Kidney tubule cell (primary cell): ENCODE measurements around the gene DPM3.
"Not testable (repeated sequence)": the region's sequence is repeated elsewhere in the genome, so short reads cannot be mapped to it uniquely, and the experiment has no call there.

ENCODE experiments used
- DNase-seq: peaks from one replicate; pipeline ENCODE4 v3.0.0-alpha.2; 2018; ENCODE audit warnings: low spot score

The DPM3 gene, protein sequence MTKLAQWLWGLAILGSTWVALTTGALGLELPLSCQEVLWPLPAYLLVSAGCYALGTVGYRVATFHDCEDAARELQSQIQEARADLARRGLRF

DNA sequence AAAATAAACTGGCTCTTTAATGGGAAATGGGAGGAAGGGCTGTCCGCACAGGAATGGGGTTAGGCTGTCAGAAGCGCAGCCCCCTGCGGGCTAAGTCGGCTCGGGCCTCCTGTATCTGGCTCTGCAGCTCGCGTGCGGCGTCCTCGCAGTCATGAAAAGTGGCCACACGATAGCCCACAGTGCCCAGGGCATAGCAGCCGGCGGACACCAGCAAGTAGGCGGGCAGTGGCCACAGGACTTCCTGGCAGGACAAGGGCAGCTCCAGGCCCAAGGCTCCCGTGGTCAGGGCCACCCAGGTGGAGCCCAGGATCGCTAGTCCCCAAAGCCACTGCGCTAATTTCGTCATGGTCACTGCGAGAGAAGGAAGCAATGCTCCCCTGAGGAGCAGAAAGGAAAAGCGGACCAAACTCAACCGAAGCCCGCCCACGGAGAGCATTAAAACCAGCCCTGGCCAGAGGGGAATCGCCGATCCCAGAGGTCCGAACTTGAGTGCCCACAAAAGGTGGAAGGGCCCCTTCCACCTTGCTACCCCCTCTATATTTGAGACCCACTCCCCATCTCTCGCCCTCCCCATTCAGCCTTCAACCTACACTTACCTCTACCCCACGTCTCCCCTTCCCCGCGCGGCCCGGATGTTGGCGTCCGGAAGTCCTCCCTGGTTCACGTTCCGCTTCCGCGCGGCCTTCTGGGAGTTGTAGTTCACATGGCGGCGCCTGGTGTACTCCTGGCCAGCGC lies at the start of gene DPM3:
DPM3 (minus strand) TSS at position 637 of the 735 bp plus-strand sequence; CDS start at position 346, 291 bp downstream.
- DNase-seq = peak; percentile 79

DNA sequence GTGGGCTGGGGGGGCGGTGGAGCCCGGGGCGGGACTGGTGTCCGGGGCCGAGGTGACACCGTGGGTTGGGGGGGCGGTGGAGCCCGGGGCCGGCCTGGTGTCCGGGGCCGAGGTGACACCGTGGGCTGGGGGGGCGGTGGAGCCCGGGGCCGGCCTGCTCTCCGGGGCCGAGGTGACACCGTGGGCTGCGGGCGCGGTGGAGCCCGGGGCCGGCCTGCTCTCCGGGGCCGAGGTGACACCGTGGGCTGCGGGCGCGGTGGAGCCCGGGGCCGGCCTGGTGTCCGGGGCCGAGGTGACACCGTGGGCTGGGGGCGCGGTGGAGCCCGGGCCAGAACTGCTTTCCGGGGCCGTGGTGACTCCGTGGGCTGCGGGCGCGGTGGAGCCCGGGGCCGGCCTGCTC lies 49.6 kb upstream of the DPM3 start:
- not testable (repeated sequence) for DNase-seq

DNA sequence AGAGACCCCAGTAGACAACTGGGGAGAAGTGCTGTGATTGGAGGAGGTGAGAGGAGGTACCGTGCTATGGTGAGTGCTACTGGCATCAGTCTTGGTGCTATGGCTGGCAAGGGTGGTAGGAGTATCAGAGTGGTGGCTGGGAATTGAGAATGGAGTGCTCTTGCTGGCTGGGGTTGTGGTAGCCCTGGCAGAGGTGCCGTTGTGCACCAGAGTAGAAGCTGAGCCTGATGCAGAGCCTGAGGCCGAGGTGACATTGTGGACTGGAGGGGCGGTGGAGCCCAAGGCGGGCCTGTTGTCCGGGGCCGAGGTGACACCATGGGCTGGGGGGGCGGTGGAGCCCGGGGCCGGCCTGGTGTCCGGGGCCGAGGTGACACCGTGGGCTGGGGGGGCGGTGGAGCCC lies 47.9 kb upstream of the DPM3 start:
- no peak for DNase-seq

DNA sequence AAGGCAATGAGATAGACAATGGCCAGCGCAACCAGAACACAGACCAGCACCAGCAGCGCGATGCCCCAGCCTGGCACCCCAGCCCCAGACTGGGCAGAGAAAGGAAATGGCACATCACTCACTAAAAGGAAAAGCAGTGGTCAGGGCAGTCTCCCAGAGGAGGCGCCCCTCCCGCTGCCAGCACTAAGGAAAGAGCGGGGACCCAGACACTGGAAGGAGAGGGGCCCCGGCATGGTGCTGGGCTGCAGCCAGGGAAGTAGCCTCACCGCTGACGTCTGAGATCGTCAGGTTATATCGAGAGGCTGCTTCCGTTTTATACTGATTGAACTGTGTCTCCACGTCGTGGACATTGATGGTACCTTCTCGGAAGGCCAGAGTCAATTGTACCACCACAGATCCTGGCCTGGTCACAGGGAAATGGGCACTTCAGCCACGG lies 47.1 kb upstream of the DPM3 start:
- DNase-seq = no peak

DNA sequence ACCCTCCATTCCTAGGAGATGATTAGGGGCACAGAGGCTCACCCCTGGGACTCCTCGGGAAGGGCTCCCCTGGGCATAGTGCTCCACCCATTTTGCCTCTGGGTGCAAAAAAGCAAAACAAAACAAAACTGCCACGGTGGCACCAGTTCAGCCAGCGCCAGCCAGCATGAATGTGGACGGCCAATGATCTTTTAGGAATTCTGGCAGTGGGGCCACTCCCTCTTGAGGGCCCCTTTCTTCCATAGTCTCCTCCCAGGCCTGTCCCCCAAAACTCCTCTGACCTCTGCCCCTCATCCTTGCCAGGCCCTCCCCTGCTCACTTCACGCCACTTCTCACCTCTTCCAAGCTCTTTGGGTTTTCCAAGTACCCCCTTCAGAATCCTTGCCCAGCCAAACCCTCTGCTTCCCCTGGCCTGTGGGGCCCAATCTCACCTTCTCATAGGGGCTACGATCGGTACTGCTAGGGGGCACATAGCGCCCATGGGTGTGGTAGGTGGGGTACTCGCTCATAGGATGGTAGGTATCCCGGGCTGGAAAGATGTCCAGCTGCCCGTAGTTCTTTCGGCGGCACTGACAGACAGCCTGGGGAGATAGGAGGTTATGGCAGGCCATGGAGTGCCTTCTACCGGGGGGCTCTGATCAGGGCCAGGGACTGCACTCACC lies 46.6 kb upstream of the DPM3 start:
- no peak for DNase-seq

DNA sequence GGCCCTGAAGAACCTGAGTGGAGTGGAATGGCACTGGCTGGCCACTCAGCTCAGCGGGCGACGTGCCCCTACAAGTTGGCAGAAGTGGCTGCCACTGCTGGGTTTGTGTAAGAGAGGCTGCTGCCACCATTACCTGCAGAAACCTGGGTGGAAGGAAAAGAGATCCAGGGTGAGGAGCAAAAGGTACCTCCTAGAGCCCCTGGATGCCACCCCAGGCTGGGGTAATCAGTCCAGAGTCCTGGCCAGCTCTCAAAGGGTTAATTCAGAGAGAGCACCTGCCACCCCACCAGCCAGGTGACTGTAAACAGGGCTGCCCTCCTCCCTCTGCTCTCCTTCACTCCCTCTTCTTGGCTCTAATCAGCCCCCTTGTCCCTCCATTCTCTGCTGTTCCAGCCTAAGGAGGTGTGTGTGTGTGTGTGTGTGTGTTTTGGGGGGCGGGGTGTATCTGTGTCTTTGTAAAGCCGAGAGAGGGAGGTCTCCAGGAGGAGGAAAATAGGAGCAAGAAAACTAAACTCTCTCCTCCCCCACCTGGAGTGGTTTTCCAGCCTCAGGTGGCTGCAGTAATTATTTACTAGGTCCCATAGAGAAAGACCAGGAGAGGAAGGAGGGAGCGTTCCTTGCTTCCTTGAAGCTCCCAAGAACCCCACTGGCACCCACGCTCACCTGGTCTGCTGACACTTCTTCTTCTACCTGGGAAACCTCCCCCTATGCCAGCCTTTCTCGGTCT lies 45.9 kb upstream of the DPM3 start:
- DNase-seq = peak; percentile 69

DNA sequence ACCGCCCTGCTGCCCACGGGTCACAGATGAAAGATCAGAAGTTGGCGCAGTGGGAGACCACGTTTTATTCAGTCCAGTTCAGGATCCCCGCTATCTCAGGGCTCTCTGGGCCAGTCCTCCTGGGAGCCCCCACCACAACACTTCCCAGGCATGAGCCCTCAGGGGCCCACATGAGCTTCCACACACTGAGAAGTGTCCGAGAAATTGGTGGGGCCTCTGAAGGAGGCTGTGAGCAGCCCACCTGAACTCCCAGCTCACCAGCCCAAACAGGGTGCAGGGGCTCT lies 45.4 kb upstream of the DPM3 start:
- DNase-seq = no peak

DNA sequence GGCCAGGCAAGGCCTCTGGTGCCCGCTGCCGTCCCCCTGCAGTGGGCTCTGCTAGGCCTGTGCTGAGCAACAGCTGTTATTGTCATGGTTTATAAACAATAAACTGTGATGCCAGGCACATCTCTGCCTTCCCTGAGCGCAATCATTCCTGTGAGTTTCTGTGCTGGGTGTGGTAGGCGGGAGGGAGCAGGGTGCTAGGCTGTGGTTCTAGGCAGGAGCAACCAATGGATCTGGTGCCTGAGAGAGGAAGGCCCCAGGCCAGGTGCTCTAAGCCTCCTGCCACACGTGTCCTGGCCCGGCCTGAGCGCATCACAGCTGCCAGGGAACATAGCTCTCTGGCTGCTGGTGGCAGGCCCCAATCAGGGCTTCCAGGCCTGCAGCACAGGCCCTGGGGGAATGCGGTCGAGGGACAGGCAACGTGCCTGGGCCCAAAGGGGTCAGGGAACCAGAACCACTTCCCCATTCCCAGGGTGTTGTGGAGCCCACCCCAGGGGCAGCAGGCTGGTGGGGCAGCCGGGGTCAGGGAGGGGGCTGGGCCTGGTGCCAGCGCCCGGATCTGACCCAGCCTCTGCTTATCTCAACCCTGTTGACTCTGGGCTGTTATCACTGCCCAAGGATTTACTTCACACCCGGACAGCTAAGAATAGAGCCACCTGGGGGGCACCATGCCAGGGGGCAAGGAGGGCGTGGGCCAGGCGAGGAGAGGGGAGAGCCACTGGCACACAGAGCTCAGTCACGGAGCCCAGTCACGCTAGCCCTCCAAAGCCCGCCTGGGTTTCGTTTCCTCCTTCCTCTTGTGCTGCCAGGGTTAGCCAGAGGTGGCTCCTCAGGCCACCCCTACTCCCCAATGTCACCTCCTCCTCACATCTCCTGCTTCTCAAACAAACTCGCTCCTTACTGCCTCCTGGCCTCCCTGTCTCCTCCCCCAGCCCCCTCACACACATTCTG lies 44.8 kb upstream of the DPM3 start:
- DNase-seq = peak; percentile 65

DNA sequence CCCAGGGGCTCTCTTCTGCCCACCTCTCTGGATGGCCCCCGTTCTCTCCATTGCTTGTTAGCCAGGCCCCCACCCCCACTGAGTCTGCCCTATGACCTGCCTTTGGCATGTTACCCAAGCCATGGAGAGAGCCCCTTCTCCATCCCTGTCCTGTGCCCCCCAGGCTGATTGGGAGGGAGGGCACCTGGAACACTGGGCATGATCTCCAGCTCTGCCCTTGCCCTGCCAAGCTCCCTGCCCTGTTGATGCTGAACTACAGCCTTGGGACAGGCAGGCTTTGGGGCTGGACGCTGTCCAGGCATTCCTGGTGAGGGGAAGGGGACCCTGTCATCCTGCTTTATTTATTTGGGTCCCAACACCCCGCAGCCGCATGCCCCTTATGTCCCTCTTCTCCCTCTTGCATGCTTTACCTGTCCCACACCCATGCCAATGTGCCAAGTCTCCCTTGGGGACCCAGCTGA lies 44.0 kb upstream of the DPM3 start:
- no peak for DNase-seq

DNA sequence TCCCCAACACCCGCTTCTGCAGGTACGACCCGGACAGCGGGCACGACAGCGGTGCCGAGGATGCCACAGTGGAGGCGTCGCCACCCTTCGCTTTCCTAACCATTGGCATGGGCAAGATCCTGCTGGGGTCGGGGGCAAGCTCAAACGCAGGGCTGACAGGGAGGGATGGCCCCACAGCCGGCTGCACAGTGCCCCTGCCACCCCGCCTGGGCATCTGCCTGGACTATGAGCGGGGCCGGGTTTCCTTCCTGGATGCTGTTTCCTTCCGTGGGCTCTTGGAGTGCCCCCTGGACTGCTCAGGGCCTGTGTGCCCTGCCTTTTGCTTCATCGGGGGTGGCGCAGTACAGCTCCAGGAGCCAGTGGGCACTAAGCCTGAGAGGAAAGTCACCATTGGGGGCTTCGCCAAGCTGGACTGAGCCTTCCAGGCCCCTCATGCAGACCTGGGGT lies 43.5 kb upstream of the DPM3 start:
- no peak for DNase-seq

DNA sequence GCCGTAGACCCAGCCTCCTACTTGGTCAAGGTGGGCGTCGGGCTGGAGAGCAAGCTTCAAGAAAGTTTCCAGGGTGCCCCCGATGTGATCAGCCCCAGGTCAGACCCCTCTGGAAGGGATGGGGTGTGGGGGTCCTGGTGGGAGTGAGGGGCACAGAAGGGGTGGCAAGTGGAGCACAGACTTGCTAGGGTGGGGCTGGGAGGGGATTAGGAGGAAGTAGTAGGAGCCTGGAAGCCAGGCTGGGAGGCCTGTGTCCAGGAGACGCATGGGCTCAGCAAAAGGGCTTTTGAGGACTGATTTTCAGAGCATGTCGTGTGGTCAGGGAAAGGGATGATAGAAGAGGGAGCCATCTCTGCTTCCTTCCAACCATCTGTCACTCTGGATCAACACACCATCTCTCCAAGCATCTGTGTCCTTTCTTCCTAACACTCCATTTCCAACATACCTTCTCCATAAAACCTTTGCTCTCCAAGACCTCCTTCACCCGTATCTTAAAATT lies 41.8 kb upstream of the DPM3 start:
- DNase-seq = no peak

DNA sequence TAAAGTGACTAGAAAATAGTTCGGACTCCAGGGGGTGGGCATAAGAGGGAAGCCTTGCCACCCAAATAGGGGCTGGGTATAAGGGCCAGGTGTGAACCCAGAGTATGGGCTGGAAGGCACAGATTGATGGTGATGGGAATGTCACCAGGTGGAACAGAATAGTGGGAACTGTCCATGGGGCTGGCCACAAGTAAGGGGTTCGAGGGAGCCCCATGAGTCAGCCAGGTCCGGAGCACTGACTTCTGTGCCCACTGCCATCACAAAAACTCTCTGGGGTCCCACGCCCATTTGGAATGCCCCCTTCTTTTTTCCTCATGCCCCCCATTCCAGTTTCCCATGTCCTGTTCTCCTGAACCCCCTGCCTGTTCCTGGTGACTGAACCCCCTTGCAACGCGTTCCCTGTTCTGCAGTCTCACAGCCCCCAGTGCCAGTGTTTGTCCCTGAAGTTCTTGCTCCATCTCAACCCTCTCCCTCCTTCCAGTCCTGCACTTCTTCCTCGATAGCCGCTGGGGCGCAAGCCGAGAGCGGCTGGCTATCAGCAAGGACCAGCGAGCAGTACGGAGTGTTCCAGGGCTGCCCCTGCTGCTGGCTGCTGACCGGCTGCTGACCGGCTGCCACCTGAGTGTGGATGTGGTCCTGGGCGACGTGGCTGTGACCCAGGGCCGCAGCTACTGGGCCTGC lies 41.2 kb upstream of the DPM3 start:
- DNase-seq = no peak

DNA sequence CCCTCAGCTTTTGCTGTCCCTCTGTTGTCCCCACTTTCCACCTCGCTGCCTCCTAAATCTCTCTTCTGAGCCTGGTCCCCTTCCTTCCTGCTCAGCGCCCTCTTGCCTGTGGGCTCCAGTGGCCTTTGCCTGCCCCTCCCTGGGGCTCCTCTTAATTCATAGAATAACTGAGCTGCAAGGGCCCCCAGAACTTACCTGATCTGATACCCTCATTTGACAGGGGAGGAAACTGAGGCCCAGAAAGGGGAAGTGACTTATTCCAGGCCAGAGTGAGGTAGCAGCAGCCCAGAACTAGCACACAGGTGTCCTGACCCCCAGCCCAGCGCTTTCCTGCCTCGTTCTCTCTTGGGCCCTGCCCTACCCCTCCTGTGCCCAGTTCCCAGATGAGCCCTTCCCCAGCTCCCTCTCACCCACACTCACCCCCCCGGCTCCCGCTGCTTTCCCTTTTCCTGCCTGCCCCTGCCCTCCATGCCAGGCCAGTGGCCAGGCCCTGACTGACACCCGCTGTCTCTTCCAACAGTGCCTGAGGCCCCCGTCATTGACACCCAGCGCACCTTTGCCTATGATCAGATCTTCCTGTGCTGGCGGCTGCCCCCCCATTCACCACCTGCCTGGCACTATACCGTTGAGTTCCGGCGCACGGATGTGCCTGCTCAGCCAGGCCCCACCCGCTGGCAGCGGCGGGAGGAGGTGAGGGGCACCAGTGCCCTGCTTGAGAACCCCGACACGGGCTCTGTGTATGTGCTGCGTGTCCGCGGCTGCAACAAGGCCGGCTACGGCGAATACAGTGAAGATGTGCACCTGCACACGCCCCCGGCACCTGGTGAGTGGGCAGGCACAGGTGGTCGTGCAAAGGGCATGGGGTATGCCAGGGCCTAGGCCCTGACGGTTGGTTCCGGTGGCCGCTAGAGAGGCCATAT lies 39.0 kb upstream of the DPM3 start:
- no peak for DNase-seq

DNA sequence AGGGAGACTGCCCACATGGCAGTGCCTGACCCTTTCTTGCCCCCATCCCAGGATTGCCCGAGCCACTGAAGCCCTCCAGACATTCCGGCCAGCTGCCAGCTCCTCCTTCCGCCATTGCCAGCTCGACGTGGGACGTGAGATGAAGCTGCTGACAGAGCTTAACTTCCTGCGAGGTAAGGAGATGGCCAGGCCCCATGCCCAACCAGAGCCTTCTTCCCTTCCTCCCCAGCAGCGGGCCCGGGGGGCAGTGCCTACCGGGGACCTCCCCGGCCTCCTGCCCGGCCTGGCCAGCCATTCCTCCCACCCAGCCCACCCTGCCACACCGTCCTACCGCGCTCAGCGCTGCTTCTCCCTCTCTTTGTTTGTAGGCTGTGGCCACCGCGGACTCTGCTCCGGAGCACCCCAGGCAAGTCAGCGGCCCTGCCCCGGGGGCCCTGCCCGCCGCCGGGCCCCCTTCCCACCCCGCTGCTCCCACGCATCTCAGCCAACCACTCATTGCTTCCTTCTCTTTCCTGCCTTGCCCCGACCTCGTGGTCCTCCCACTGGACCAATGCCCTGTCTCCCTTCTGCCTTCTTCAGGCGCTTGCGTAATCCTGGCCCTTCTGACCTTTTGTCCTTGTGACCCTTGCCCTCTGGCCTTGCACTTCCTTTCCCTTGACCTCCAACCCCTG lies 38.2 kb upstream of the DPM3 start:
- DNase-seq = no peak

DNA sequence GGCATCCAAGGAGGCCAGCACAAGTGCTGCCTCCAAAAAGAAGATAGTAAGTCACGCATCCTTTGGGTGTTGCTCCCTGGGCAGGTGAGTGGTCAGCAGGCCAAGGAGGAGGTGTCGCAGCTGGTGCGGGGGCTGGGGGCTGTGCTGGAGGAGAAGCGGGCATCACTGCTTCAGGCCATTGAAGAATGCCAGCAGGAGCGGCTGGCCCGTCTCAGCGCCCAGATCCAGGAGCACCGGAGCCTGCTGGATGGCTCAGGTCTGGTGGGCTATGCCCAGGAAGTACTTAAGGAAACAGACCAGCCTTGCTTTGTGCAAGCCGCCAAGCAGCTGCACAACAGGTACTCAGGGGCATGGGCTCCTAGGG lies 37.6 kb upstream of the DPM3 start:
- no peak for DNase-seq

DNA sequence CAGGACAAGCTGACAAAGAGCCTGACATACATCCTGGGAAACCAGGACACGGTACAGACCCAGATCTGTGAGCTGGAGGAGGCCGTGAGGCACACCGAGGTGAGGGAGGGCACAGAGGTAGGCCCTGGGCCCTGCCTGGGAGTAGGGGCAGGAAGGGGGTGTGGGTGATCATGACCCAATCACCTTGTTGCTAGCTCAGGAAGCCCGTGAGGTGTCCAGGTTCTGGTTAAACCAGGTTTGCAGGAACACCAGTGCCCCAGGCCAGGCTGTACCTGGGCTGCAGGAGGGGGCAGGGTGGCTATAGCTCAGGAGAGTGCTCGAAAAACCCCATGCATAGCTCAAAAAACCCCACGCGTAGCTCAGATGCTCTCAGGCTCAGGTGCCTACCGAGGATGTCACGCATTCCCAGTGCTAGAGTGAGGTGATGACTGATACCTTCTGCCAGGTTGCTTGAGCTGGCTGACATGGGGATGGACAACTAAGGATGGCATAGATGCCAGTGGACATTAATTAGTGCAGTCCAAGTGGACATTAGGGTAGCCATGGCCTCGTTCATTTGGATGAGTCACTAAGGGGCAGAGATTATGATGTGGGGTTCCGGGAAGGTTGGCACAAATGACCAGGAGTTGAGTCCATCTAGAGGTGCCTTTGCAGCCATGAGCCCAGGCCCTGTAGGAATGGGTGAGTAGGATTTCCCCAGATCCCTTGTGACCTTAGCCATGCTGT lies 37.0 kb upstream of the DPM3 start:
- no peak for DNase-seq

DNA sequence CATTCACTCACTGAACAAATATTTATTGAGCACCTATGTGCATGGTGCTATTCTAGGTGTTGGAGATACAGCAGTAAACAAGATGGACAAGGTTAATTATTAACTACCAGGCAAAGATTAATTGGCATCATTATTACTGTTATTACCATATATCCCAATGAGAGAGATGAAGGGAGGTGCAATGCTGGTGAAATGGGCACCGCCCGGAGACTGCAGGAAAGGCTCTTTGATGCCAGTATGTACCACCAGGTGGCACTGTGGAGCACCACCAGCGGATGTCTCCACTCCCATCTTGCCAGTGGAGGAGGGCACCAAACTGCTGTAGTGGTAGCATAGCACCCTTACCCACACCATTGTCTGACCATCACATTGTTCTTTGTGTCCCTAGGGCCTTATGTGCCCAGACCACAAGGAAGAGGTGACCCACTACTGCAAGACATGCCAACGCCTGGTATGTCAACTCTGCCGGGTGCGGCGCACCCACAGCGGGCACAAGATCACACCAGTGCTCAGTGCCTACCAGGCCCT lies 36.3 kb upstream of the DPM3 start:
- DNase-seq = peak; percentile 80

DNA sequence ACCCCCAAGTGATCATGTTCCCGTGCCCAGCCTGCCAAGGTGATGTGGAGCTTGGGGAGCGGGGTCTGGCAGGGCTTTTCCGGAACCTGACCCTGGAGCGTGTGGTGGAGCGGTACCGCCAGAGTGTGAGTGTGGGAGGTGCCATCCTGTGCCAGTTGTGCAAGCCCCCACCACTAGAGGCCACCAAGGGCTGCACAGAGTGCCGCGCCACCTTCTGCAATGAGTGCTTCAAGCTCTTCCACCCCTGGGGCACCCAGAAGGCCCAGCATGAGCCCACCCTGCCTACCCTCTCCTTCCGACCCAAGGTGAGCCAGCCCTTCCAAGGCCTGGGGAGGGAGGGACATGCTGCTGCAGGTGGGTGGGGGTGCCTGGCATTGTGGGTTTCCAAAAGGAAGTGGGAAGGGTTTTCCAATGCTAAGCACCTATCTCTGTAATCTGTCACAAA lies 35.6 kb upstream of the DPM3 start:
- no peak for DNase-seq
